HG03354 (cell line): ENCODE data around the gene HIVEP1.

ENCODE experiments used
- ATAC-seq: cut with Tn5 transposase; IDR thresholded peaks from one replicate; pipeline ENCODE4 v1.9.1; 2021; ENCODE audit warnings: mild to moderate bottlenecking; ENCODE audit not compliant: unreplicated experiment, poor library complexity, severe bottlenecking

HIVEP1 gene

DNA sequence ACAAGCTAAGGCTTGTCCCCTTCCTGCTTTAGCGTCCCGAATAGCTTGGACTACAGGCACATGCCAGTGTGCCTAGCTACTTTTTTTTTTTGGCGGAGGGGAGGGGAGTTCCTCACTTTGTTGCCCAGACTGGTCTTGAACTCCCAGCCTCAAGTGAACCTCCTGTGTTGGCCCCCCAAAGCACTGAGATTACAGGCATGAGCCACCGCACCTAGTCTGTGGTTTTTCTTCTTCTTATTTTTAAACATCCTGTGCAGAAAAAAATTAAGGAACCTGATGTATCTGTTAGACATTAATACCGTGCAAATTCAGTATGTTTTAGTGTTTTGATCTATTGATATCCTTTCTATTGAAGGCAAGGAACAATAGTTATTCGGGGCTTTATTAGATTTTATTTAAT, 25.7 kb downstream of the HIVEP1 start:
- ATAC-seq, result no peak

DNA sequence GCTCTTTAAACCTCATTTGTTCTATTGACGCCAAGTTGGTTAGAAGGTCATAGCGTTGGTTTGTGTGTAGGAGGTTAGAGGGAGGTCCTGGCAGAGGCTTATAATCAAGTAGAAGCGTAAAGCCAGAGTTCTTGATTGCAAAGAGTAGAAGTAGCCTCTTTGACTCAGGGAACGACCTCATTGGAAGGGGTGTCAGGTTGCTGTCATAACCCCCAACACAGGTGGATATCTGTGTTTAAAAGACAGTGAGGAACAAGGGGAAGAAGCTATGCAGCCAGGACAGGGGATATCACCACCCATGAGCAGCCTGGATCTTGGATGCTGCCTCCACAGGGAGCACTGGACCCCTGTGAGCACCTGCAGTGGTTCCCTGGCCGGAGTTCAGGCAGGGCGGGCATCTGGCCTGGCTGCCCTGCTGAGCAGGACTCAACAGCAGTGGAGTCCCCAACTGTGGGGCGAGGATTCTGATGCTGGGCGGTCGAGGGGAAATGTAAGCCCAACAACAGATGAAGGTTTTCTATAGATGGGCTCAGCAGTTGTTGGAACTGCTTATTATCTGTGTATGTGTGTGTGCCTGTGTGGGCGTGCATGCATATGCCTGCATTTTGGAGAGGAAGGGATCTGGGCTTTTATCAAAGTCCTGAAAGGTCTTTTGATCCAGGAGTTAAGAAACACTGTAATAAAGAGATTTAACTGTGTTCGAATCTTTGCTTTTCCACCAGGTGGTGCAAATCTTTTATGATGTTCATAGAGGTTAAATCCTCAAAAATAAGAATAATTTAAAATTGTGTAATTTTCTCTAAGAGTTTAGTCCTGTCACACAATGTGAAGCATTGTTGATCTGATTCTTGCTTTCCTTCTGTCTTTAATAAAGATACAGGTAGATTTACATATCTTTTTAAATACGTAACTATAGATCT, 27.7 kb downstream of the HIVEP1 start:
- ATAC-seq, result no peak

DNA sequence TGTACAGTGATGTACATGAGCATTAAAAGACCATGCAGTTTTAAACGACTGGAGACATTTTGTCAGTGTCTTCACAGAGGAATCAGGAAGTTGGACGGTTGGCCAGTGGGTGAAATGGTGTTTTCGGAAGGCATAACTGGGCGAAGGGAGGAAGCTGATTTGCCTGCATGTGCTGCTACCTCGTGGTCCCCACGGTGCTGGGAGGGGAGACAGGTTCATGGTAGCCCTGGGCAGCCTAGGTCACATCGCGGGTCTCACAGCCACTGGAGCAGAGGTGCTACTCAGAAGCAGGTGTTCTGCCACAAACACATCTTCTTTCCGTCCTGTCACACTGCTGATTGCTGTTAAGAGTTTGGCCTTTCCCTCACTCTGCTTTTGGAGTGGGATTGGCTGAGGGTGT, 35.2 kb downstream of the HIVEP1 start:
- ATAC-seq, result no peak

DNA sequence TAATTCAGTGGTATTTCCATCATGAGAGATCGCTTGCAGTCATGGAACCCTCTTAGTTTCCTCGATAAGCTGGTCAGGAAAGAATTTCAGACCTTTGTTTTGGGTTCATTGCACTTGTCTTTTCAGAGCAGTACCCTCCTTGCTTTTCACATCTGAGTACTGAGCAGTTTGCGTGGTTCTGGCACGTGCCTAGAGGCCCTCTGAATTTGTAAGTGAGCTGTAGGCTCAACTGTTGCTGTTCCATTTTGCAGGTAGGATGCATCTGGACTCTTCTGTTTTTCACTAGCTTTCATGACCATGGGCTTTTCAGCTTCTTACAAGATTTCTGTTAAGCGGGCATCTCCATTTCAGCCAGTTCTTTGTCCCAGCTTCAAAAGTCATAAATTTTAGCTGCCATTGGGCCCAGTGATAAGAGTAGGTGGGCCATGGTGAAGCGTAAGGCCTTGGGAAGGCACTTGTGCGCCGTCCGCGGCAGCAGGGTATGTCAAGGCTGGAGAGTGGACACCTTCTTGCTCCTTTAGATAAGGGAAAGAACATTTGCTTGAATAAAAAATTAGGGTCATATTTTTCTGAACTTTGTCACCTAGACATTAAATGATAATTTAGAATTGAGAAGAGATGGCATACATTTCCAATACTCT, 35.8 kb downstream of the HIVEP1 start:
- ATAC-seq, result no peak

DNA sequence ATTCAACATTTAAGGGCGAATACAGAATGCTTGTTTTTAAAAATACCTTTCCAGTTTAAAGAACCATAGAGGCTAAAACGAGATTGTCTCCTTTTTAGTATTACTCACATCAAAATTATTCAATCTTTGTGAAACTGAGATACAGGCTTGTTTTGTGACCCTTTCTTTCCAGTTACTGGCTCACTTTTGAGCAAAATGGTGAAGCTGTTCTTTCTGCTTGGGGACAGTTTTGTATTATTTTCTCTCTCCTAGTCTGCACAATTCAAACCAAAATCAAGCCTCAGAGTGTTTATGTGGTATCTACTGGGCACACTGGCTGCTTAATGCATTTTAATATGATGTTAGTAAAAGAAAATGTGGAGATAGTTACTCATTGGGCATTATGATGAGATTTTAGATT, 36.5 kb downstream of the HIVEP1 start:
- no peak for ATAC-seq

DNA sequence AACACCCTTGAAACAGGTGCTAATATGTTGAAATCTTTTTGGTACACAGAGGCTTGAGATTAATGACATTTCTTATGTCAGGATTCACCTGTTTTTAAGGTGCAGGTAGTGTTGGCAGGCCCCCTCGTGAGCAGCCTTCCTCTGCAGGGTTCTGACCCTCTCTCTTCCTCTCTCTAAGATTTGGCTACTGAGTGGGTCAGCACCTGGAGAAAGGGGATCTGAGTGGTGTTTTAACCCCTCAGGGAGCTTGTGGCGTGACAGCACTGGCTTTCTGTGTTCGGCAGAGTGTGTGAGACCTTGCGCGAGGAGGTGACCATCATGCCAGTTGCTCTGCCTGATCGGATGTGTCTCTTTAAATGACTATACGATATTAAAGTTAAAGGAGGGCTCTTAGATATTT, 37.1 kb downstream of the HIVEP1 start:
- ATAC-seq, result peak; percentile 47

DNA sequence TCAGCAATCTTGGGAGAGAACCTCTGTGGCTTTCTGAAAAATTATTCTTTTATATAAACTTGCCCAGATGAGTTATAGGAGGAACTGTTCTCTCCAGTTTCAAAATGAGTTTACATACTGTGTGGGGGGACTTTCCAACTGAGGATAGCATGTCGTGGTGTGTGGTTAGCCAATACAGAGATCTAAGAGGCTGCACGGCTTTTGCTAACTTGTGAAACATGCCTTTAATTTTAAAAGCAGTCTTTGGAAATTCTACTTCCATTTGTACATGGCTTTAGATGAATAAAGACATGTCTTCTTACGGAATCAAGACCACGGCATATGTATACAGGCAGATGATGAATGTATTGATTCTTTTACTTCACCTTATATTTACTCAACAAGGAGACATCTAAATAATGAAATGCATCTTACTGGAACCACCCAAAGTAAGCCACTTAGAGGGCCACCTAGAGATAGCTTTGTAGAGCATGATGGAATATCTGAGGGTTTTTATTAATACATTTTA, 39.8 kb downstream of the HIVEP1 start:
- peak; percentile 85 for ATAC-seq

DNA sequence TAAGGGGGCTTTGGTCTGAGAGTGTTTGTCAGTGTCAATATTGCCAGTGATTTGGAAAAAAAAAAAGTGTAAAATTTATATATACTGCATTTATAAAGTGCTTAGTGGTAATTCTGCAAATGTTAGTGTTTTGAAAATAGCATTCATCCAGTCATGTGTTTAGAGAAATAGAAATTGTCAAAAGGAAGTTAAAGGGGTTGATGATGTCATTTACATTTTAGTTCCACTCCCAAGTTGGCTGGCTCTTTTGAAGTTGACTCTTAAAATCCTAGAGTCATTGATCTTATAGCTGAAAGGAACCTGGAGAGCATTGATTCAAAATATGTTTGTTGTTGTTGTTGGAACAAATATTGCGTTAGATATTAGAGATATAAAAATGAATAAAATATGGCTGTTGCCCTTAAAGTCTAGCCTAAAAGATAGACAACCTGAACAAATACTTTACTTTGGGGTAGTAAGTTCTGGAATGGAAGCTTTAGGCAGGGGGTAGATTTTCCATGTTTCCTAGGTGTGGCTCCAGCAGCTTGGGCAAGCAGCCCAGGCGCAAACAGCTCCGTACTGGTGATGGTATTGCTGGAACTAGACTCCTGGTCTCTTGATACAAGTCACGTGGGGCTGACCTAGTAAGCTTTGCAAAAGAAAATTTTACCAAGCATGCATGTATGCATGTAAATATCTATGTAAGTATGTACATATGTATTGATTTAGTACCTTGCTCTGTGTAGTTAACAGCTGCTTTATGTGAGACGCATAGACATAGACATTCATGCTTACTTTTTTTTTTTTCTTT, 46.3 kb downstream of the HIVEP1 start:
- no peak for ATAC-seq

DNA sequence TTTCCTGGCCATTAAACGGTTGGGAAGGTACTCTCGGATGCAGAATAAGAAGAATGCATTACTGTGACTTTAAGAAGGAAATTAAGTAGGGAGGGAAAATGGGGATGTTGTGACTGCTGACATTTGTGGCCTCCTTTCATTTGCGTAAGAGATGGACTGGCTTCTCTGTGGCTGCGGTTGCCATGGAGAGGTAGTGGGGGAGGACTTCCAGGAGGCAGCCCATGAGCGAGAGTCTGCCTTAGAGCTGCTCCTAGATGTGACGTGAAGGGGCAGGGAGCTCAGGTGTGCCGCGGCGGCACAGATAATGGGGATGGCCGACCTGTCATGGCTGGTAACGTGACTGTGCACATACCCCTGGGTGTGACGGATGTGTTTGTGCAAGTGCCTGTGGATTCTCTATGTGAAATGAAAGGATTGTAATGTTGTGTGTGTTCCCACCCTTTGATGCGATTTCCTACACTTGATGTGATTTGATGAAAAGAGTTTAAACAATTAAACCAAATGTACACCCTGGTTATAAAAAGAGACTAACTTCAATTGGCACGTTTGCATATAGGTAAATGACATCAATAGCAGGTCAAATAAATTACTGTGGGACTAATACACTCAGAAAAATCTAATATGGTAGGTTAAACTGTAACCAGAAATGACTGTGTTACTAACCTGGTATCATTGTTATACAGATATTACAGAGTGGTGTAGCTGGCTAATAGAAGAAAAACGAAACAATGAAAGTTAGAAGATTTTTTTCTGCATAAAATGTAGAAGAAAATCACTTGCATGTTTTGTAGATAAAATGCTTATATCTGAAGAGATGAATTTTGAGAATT, 48.9 kb downstream of the HIVEP1 start:
- ATAC-seq, result peak; percentile 84

DNA sequence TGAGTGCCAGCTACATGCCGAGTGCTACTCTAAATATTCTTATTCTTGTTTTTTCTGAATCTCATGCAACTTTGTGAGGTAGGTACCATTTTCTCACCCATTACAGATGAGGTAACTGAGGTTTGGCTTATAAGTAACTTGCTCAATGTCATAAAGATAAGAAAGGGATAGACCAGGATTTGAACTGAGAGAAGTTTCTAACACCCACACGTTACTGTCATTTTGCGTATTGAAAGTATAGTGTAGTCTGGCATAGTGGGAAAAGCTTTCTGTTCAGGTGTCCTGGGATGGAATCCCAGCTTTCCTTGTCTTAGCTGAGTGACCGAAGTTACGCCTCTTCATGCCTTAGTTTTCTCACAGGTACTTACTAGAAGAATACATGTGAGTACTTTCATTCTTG, 50.5 kb downstream of the HIVEP1 start:
- no peak for ATAC-seq

DNA sequence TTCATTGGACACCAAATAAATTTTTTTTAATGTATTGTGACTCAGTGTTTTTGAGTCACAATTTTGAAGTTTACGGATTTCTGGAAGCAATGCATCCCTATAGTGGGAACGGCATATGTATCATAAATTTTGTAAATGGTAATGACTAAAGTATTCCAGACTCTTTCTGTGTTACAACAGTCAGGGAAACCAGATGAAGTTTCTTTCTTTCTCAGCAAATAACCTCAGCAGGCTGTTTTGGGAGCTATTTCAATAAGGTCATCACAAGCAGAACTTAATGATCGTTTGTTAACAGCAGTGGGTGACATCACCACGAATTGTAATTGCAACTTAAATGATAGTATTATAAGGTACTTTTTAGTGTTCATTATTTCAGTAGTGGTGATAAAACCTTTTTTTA, 52.0 kb downstream of the HIVEP1 start:
- ATAC-seq, result no peak

DNA sequence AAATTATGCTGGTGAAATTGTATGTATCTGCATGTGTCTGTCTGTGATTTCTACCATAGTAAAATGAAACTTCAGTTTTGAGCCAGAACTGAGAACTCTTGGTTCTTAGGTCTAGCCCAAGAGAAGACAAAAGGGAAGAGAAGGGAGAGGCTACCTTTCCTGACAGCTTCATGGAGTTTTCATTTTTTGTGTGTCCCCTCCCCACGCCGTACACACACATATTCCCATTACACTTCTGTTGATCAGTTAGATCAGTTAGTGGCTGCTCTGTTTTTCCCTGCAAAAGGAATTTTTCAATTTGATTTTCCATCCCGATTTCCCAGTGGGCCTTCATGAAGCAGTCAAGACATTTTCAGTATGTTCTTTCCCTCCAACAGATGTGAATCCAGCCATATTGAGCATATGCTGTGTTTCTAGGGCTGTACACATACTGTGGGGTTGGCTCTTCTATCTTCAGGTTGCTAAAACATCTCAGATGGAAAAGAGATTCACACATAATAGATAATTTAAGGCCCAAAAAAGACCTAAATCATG, 52.5 kb downstream of the HIVEP1 start:
- ATAC-seq, result no peak

DNA sequence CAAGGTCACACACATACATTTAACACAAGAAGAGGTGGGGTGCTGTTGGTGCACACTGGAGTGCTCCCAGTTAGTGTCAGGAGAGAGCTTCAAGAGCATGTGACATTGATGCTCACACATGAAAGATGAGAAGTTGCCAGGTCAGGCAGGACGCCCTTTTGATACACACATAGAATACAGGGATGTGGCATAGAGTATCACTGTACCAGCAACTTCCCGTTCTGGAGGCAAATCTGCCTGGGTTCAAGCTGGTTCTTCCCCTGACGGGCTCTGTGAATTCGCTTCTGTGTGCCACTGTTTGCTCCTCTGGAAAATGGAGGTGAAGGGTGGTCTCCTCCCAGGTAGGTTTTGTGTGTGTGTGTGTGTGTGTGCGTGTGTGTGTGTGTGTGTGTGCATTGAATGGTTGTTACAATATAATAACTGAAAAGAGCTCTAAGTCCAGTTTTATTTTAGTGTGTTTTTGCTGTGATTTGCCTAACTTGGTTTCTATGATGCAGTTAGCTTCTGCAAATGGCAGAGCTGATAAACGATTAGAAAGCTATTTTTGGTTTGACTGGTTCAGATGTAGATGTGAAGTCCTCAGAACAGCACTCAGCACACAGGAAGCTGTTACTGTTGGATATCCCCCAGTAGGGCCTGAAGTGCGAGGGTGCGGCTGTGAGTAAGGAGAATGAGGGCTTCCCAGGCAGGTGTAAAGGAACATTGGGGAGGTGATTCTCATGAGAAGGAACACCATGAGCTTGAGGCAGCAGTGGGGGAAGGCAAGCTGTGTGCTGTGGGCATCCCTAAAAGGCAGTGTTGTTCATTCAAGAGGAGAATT, 53.4 kb downstream of the HIVEP1 start:
- ATAC-seq, result peak; percentile 45

DNA sequence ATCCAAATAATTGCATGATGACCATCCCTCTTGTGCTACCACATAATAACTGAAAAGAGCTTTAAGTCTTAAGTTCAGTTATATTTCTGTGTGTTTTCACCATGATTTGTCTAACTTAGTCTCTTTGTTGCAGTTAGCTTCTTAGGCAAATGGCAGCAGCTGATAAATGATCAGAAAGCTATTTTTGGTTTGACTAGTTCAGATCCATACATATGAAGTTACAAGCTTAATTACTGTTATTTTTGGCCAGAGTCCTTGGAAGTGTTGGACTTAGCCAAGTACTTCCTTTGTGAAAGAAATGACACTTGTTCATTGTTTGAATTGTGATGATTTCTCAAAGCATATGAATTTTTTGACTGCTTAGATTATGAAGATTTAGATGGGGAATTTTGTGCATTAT, 54.2 kb downstream of the HIVEP1 start:
- no peak for ATAC-seq

DNA sequence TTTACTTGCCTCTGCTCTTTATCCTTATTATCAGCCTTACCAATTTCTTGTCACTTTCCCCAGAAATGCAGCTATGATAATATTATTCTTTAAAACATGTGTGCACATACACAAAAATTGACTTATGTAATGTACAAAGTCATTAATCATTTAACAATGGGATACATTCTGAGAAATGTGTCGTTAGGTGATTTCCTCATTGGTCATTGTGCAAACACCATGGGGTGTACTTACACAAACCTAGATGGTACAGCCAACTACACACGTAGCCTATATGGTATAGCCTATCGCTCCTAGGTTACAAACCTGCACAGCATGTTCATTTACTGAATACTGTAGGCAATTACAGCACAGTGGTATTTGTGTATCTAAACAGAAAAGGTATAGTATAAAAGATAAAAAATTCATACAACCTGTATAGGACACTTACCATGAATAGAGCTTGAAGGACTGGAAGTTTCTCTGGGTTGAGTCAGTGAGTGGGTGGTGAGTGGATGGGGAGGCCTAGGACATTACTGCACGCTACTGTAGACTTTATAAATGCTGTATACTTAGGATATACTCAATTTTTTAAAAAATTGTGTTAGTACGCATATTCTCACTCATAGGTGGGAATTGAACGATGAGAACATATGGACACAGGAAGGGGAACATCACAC, 56.9 kb downstream of the HIVEP1 start:
- no peak for ATAC-seq

DNA sequence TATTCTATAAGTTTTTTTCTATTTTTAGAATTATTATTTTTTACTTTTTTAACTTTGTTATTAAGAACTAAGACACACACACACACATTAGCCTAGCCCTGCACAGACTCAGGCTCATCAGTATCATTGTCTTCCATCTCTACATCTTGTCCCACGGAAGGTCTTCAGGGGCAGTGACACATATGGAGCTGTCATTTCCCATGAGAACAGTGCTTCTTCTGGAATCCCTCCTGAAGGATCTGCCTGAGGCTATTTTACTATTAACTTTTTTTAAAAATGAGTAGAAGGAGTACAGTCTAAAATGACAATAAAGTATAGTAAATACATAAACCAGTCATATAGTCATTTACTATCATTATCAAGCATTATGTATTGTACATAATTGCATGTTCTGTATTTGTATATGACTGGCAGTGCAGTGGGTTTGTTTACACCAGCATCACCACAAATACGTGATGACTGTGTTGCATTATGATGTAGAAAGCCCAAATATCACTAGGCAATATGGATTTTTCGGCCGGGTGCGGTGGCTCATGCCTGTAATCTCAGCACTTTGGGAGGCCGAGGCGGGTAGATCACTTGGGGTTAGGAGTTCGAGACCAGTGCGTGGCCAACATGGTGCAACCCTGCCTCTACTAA, 57.9 kb downstream of the HIVEP1 start:
- ATAC-seq, result no peak

DNA sequence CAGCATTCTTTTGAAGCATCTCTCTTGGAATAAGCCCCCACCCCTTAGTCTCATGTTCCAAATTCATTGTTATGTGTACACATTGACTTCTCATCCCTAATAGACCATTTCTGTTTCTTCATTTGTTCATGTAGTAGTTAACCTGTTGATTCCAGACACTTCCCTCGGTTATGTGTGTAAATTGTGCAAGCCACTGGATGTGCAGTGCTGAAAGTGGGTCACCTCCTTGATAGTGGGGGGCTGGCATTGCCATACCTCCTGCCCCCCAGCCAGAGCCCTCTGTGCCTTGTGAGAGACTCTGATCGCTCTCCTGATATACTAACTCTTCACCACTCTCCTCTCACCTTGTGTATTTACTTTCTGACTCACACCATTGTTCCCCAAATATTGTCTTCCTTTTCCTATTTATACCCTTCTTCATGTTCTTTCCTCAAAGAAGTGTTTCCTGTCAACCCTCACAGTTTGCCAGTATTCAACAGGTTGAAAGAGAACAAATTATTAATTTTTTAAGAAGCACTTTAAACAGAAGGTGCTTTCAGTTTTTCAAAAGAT, 59.0 kb downstream of the HIVEP1 start:
- ATAC-seq, result no peak
